ENCODE measurements around the gene ADGRA1. TPM values are rescaled to one million over a fixed set of nuclear protein-coding genes. Genes with fewer than 3 reads are reported as not detected.
A peak's percentile ranks its signal among the peaks of the same experiment; 100 is the strongest.

ADGRA1 gene
- polyA plus RNA-seq, 4 donors = 0.10 to 0.22 TPM; not detected in 2

GRCh38 chr10:133098426-133099124 lies 10.9 kb downstream of the ADGRA1 start:
- DNase-seq (no peak), FAIRE-seq (no peak)
- Histone ChIP-seq H3K36me3 (ENCODE audit: control insufficient read depth in 3 of 3, insufficient read depth in 2 of 3, low read depth in 1 of 3, low read length in 3 of 3) (no peaks in the 10 kb centered on the region), H3K4me3 (ENCODE audit: low read depth in 1 of 3, low read length in 3 of 3) (no peak overlapping the region), H3K4me1 (ENCODE audit: control insufficient read depth in 3 of 3, insufficient read depth in 2 of 3, low read depth in 1 of 3, low read length in 2 of 3) (no peaks in the 10 kb centered on the region), H3K27ac (ENCODE audit: low read depth in 1 of 3, low read length in 2 of 3) (no peak overlapping the region), H3K27me3 (ENCODE audit: control insufficient read depth in 3 of 3, insufficient read depth in 3 of 3, low read length in 3 of 3) (peaks cover 0 to 18% (median 2%) of the 10 kb centered on the region in 3 donors), H3K9me3 (ENCODE audit: control insufficient read depth in 2 of 2, insufficient read depth in 1 of 2, low read depth in 1 of 2, low read length in 1 of 2) (no peaks in the 10 kb centered on the region)
- 79 to 83% (median 80%) methylated on average over 44 of the region's 44 CpGs for WGBS, 3 donors

- Histone ChIP-seq H3K4me1 (ENCODE audit: control insufficient read depth in 3 of 3, insufficient read depth in 2 of 3, low read depth in 1 of 3, low read length in 2 of 3) (no peaks in the 10 kb centered on the region), H3K9me3 (ENCODE audit: control insufficient read depth in 2 of 2, insufficient read depth in 1 of 2, low read depth in 1 of 2, low read length in 1 of 2) (no peaks in the 10 kb centered on the region), H3K27me3 (ENCODE audit: control insufficient read depth in 3 of 3, insufficient read depth in 3 of 3, low read length in 3 of 3) (peaks cover 0 to 18% (median 2%) of the 10 kb centered on the region in 3 donors), H3K36me3 (ENCODE audit: control insufficient read depth in 3 of 3, insufficient read depth in 2 of 3, low read depth in 1 of 3, low read length in 3 of 3) (no peaks in the 10 kb centered on the region), H3K4me3 (ENCODE audit: low read depth in 1 of 3, low read length in 3 of 3) (no peak overlapping the region), H3K27ac (ENCODE audit: low read depth in 1 of 3, low read length in 2 of 3) (no peak overlapping the region)
- no peak for DNase-seq
- 74 to 82% (median 82%) methylated on average over 4 to 5 of the region's 5 CpGs for WGBS, 3 donors
- FAIRE-seq = no peak
These were observed 11.8 kb downstream of the ADGRA1 start for GRCh38 chr10:133099571-133099970.

GRCh38 chr10:133100186-133100585 lies 12.5 kb downstream of the ADGRA1 start:
- H3K9me3 ChIP-seq (ENCODE audit: control insufficient read depth in 2 of 2, insufficient read depth in 1 of 2, low read depth in 1 of 2, low read length in 1 of 2) = no peaks in the 10 kb centered on the region
- H3K4me3 ChIP-seq (ENCODE audit: low read depth in 1 of 3, low read length in 3 of 3) = no peak overlapping the region
- H3K4me1 ChIP-seq (ENCODE audit: control insufficient read depth in 3 of 3, insufficient read depth in 2 of 3, low read depth in 1 of 3, low read length in 2 of 3) = no peaks in the 10 kb centered on the region
- DNase-seq (no peak), FAIRE-seq (no peak)
- 71 to 84% (median 71%) methylated on average over 24 of the region's 24 CpGs for WGBS, 3 donors
- H3K27me3 ChIP-seq (ENCODE audit: control insufficient read depth in 3 of 3, insufficient read depth in 3 of 3, low read length in 3 of 3) = peaks cover 0 to 18% (median 2%) of the 10 kb centered on the region in 3 donors
- H3K27ac ChIP-seq (ENCODE audit: low read depth in 1 of 3, low read length in 2 of 3) = no peak overlapping the region
- no peaks in the 10 kb centered on the region for H3K36me3 ChIP-seq (ENCODE audit: control insufficient read depth in 3 of 3, insufficient read depth in 2 of 3, low read depth in 1 of 3, low read length in 3 of 3)

- H3K27ac ChIP-seq (ENCODE audit: low read depth in 1 of 3, low read length in 2 of 3) = no peak overlapping the region
- no peaks in the 10 kb centered on the region for H3K4me1 ChIP-seq (ENCODE audit: control insufficient read depth in 3 of 3, insufficient read depth in 2 of 3, low read depth in 1 of 3, low read length in 2 of 3)
- 19 to 24% (median 22%) methylated on average over 34 to 37 of the region's 37 CpGs for WGBS, 3 donors
- no peaks in the 10 kb centered on the region for H3K9me3 ChIP-seq (ENCODE audit: control insufficient read depth in 2 of 2, insufficient read depth in 1 of 2, low read depth in 1 of 2, low read length in 1 of 2)
- H3K4me3 ChIP-seq (ENCODE audit: low read depth in 1 of 3, low read length in 3 of 3) = no peak overlapping the region
- no peaks in the 10 kb centered on the region for H3K36me3 ChIP-seq (ENCODE audit: control insufficient read depth in 3 of 3, insufficient read depth in 2 of 3, low read depth in 1 of 3, low read length in 3 of 3)
- DNase-seq (peak; percentile 3 to 36), FAIRE-seq (no peak)
- peaks cover 0 to 18% (median 2%) of the 10 kb centered on the region in 3 donors for H3K27me3 ChIP-seq (ENCODE audit: control insufficient read depth in 3 of 3, insufficient read depth in 3 of 3, low read length in 3 of 3)
These were observed 13.1 kb downstream of the ADGRA1 start for GRCh38 chr10:133100706-133101415.

GRCh38 chr10:133101416-133101810 lies 13.7 kb downstream of the ADGRA1 start:
- WGBS, 3 donors = 30 to 41% (median 32%) methylated on average over 16 of the region's 16 CpGs
- FAIRE-seq = no peak
- Histone ChIP-seq H3K9me3 (ENCODE audit: control insufficient read depth in 2 of 2, insufficient read depth in 1 of 2, low read depth in 1 of 2, low read length in 1 of 2) (peaks cover 0 to under 1% of the 10 kb centered on the region in 2 donors), H3K36me3 (ENCODE audit: control insufficient read depth in 3 of 3, insufficient read depth in 2 of 3, low read depth in 1 of 3, low read length in 3 of 3) (no peaks in the 10 kb centered on the region), H3K27me3 (ENCODE audit: control insufficient read depth in 3 of 3, insufficient read depth in 3 of 3, low read length in 3 of 3) (peaks cover 0 to 15% (median 2%) of the 10 kb centered on the region in 3 donors), H3K27ac (ENCODE audit: low read depth in 1 of 3, low read length in 2 of 3) (no peak overlapping the region), H3K4me3 (ENCODE audit: low read depth in 1 of 3, low read length in 3 of 3) (no peak overlapping the region), H3K4me1 (ENCODE audit: control insufficient read depth in 3 of 3, insufficient read depth in 2 of 3, low read depth in 1 of 3, low read length in 2 of 3) (no peaks in the 10 kb centered on the region)
- no peak for DNase-seq

GRCh38 chr10:133102415-133103095 lies 14.8 kb downstream of the ADGRA1 start:
- DNase-seq (no peak), FAIRE-seq (no peak)
- no peak overlapping the region for H3K4me3 ChIP-seq (ENCODE audit: low read depth in 1 of 3, low read length in 3 of 3)
- H3K27me3 ChIP-seq (ENCODE audit: control insufficient read depth in 3 of 3, insufficient read depth in 3 of 3, low read length in 3 of 3) = peaks cover 0 to 11% (median 2%) of the 10 kb centered on the region in 3 donors
- H3K9me3 ChIP-seq (ENCODE audit: control insufficient read depth in 2 of 2, insufficient read depth in 1 of 2, low read depth in 1 of 2, low read length in 1 of 2) = peaks cover 0 to 7% of the 10 kb centered on the region in 2 donors
- 80 to 81% (median 81%) methylated on average over 29 of the region's 29 CpGs for whole genome bisulfite sequencing, 3 donors
- no peaks in the 10 kb centered on the region for H3K36me3 ChIP-seq (ENCODE audit: control insufficient read depth in 3 of 3, insufficient read depth in 2 of 3, low read depth in 1 of 3, low read length in 3 of 3)
- H3K27ac ChIP-seq (ENCODE audit: low read depth in 1 of 3, low read length in 2 of 3) = no peak overlapping the region
- no peaks in the 10 kb centered on the region for H3K4me1 ChIP-seq (ENCODE audit: control insufficient read depth in 3 of 3, insufficient read depth in 2 of 3, low read depth in 1 of 3, low read length in 2 of 3)

GRCh38 chr10:133103311-133103910 lies 15.7 kb downstream of the ADGRA1 start:
- no peak overlapping the region for H3K4me3 ChIP-seq (ENCODE audit: low read depth in 1 of 3, low read length in 3 of 3)
- H3K4me1 ChIP-seq (ENCODE audit: control insufficient read depth in 3 of 3, insufficient read depth in 2 of 3, low read depth in 1 of 3, low read length in 2 of 3) = no peaks in the 10 kb centered on the region
- H3K9me3 ChIP-seq (ENCODE audit: control insufficient read depth in 2 of 2, insufficient read depth in 1 of 2, low read depth in 1 of 2, low read length in 1 of 2) = peaks cover 3 to 14% of the 10 kb centered on the region in 2 donors
- H3K27me3 ChIP-seq (ENCODE audit: control insufficient read depth in 3 of 3, insufficient read depth in 3 of 3, low read length in 3 of 3) = peaks cover 0 to 11% (median 2%) of the 10 kb centered on the region in 3 donors
- 72 to 83% (median 83%) methylated on average over 22 to 24 of the region's 24 CpGs for WGBS, 3 donors
- no peaks in the 10 kb centered on the region for H3K36me3 ChIP-seq (ENCODE audit: control insufficient read depth in 3 of 3, insufficient read depth in 2 of 3, low read depth in 1 of 3, low read length in 3 of 3)
- FAIRE-seq (no peak), DNase-seq (no peak)
- no peak overlapping the region for H3K27ac ChIP-seq (ENCODE audit: low read depth in 1 of 3, low read length in 2 of 3)
